MM.1S (cell line): ENCODE data around the gene PRKG2.

Experiments used
- DNase-seq: peaks from one replicate; pipeline ENCODE4 v3.0.0-alpha.2; 2015
- H2AFZ ChIP-seq: fragments of 300-600 bp; sonication (generic); 2 replicates; pipeline ENCODE4 v1.6.0; 2016; ENCODE audit warnings: antibody characterized with exemption, low read length
- H3F3A ChIP-seq: fragments of 300-600 bp; sonication (generic); 2 replicates; pipeline ENCODE4 v1.6.1; 2016; ENCODE audit warnings: mild to moderate bottlenecking, antibody characterized with exemption, low read length, moderate library complexity, mixed read lengths; ENCODE audit not compliant: insufficient read depth
- H3K27ac ChIP-seq: fragments of 300-600 bp; sonication (generic); 2 replicates; pipeline ENCODE4 v1.5.1; 2016; ENCODE audit warnings: mild to moderate bottlenecking, low read length
- H3K27me3 ChIP-seq: fragments of 300-600 bp; sonication (generic); replicated peaks from 2 replicates; pipeline ENCODE4 v1.6.0; 2016; ENCODE audit warnings: low read length; ENCODE audit not compliant: insufficient read depth
- H3K36me3 ChIP-seq: fragments of 300-600 bp; sonication (generic); replicated peaks from 2 replicates; pipeline ENCODE4 v1.6.1; 2016; ENCODE audit warnings: mild to moderate bottlenecking, low read length, mixed read lengths; ENCODE audit not compliant: insufficient read depth
- H3K4me1 ChIP-seq: fragments of 300-600 bp; sonication (generic); 2 replicates; pipeline ENCODE4 v1.6.1; 2016; ENCODE audit warnings: low read length, mixed read lengths
- H3K4me2 ChIP-seq: fragments of 300-600 bp; sonication (generic); 2 replicates; pipeline ENCODE4 v1.6.0; 2016; ENCODE audit warnings: low read depth, low read length
- H3K4me3 ChIP-seq: fragments of 300-600 bp; sonication (generic); 2 replicates; pipeline ENCODE4 v1.5.1; 2016; ENCODE audit warnings: low read length, mixed read lengths
- H3K79me2 ChIP-seq: fragments of 300-600 bp; sonication (generic); 2 replicates; pipeline ENCODE4 v1.6.1; 2016; ENCODE audit warnings: mixed run types, low read length, mixed read lengths
- H3K9ac ChIP-seq: fragments of 300-600 bp; sonication (generic); 2 replicates; pipeline ENCODE4 v1.6.1; 2016; ENCODE audit warnings: low read length, mixed read lengths
- H3K9me2 ChIP-seq: fragments of 300-600 bp; sonication (generic); replicated peaks from 2 replicates; pipeline ENCODE4 v1.6.1; 2016; ENCODE audit warnings: mild to moderate bottlenecking, low read length, mixed read lengths; ENCODE audit not compliant: insufficient read depth
- H3K9me3 ChIP-seq: fragments of 300-600 bp; sonication (generic); replicated peaks from 2 replicates; pipeline ENCODE4 v1.6.1; 2016; ENCODE audit warnings: mild to moderate bottlenecking, low read length, mixed read lengths; ENCODE audit not compliant: insufficient read depth
- H4K20me1 ChIP-seq: fragments of 300-600 bp; sonication (generic); 2 replicates; pipeline ENCODE4 v1.6.1; 2016; ENCODE audit warnings: mild to moderate bottlenecking, low read length, moderate library complexity, mixed read lengths; ENCODE audit not compliant: insufficient read depth
- EZH2 ChIP-seq: fragments of 300-600 bp; sonication (generic); optimal IDR thresholded peaks from 2 replicates; pipeline ENCODE3; 2017; ENCODE audit warnings: low read depth, mild to moderate bottlenecking, antibody characterized with exemption, low read length, mixed read lengths
- EZH2phosphoT487 ChIP-seq: fragments of 300-600 bp; sonication (generic); IDR thresholded peaks from 2 replicates; pipeline ENCODE4 v1.6.1; 2018; ENCODE audit warnings: antibody characterized with exemption, low read length
- TF ChIP-seq, protein P1 (sequence below): fragments of 300-600 bp; sonication (generic); IDR thresholded peaks from 2 replicates; pipeline ENCODE4 v1.5.1; 2016; ENCODE audit warnings: antibody characterized with exemption, low read length, mixed read lengths

Gene PRKG2

DNA sequence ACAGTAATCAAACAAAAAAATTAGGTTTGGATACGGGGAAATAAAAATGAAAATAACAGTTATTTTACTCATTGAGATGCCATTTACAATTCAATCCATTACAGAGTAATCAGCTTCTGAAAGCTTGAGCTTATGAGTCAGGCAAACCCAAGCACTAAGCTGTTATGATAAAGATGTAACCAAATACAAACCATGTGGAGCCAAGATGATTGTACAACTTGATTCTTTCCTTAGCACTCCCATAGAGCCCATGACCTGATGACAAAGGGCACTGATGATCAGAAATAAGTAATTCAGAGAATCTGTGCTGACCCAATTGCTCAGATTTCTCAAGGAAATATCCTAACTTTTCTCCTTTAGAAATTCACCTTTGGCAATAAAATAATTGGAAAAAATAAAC, 40.5 kb upstream of the PRKG2 start:
- no peak overlapping the region for H3K27ac ChIP-seq
- DNase-seq: no peak
- no peak for TF ChIP-seq EZH2
- TF ChIP-seq EZH2phosphoT487: no peak
- TF ChIP-seq, protein P1, sequence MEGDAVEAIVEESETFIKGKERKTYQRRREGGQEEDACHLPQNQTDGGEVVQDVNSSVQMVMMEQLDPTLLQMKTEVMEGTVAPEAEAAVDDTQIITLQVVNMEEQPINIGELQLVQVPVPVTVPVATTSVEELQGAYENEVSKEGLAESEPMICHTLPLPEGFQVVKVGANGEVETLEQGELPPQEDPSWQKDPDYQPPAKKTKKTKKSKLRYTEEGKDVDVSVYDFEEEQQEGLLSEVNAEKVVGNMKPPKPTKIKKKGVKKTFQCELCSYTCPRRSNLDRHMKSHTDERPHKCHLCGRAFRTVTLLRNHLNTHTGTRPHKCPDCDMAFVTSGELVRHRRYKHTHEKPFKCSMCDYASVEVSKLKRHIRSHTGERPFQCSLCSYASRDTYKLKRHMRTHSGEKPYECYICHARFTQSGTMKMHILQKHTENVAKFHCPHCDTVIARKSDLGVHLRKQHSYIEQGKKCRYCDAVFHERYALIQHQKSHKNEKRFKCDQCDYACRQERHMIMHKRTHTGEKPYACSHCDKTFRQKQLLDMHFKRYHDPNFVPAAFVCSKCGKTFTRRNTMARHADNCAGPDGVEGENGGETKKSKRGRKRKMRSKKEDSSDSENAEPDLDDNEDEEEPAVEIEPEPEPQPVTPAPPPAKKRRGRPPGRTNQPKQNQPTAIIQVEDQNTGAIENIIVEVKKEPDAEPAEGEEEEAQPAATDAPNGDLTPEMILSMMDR: no peak

DNA sequence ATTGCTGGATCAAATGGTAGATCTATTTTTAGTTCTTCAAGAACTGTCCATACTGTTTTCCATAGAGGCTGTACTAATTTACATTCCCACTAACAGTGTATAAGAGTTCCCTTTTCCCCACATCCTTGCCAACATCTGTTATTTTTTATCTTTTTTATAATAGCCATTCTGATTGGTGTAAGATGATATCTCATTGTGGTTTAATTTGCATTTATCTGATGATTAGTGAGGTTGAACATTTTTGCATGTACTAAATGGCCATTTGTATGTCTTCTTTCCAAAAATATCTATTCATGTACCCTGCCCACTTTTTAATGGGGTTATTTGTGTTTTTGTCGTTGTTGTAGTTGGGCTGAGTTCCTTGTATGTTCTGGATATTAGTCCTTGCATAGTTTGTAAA, 35.4 kb upstream of the PRKG2 start:
- Histone ChIP-seq H3K4me1 (no peaks in the 10 kb centered on the region), H3K79me2 (no peaks in the 10 kb centered on the region), H4K20me1 (no peaks in the 10 kb centered on the region), H3K9me2 (no peaks in the 10 kb centered on the region), H3K4me2 (no peak overlapping the region), H3K9me3 (no peaks in the 10 kb centered on the region), H3K9ac (no peak overlapping the region), H3K27me3 (no peaks in the 10 kb centered on the region), H3K27ac (no peak overlapping the region), H3F3A (no peaks in the 10 kb centered on the region), H2AFZ (no peak overlapping the region), H3K4me3 (no peak overlapping the region), H3K36me3 (no peaks in the 10 kb centered on the region)
- no peak for DNase-seq
- TF ChIP-seq EZH2phosphoT487: no peak
- TF ChIP-seq, protein P1: no peak
- no peak for TF ChIP-seq EZH2

More for the DNA sequence above, 40.5 kb upstream of the PRKG2 start:
- H2AFZ ChIP-seq: no peak overlapping the region
- H3K4me3 ChIP-seq: no peak overlapping the region
- no peak overlapping the region for H3K4me2 ChIP-seq
- no peak overlapping the region for H3K9ac ChIP-seq
- H3K27me3 ChIP-seq: no peaks in the 10 kb centered on the region
- H3F3A ChIP-seq: no peaks in the 10 kb centered on the region
- H3K9me2 ChIP-seq: no peaks in the 10 kb centered on the region
- no peaks in the 10 kb centered on the region for H3K79me2 ChIP-seq
- no peaks in the 10 kb centered on the region for H3K9me3 ChIP-seq
- no peaks in the 10 kb centered on the region for H4K20me1 ChIP-seq
- no peaks in the 10 kb centered on the region for H3K36me3 ChIP-seq
- no peaks in the 10 kb centered on the region for H3K4me1 ChIP-seq

DNA sequence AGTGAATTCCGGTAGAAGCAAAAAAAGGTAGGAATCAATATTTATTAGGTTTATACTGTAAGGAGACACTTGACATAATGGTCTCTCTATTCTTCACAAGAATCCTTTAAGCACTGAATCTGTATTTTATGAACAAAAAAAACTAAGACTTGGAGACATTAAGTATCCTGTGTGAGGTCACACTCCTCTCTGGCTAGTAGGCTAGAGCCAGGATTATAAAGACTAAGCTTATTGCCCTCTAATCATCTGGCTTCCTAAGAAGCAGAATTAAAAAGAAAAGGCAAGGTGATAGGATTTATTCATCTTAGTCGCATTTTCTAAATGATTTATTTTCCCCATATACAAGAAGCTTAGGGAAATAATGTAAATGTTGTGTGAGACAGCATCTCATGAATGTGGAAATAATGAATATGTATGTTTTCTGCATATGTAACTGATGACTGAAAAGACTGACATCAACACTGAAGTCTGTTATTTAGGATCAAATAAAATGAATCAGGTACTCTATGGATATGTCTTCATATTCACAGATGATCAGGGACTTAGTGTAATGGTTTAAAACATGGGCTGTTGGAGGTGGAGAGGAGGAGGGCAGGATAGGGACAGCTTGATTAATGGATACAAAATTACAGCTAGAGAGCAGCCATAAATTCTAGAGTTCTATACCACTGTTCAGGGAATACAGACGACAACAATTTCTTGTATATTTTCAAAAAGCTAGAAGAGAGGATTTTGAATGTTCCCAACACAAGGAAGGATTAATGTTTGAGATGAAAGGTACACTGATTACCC, 30.4 kb upstream of the PRKG2 start:
- Histone ChIP-seq H3K27ac (no peak overlapping the region), H3K9me2 (no peaks in the 10 kb centered on the region), H2AFZ (no peak overlapping the region), H3K4me1 (no peaks in the 10 kb centered on the region), H3K27me3 (no peaks in the 10 kb centered on the region), H4K20me1 (no peaks in the 10 kb centered on the region), H3F3A (no peaks in the 10 kb centered on the region), H3K4me3 (no peak overlapping the region), H3K36me3 (no peaks in the 10 kb centered on the region), H3K9ac (no peak overlapping the region), H3K9me3 (no peaks in the 10 kb centered on the region), H3K4me2 (no peak overlapping the region), H3K79me2 (no peaks in the 10 kb centered on the region)
- DNase-seq: no peak
- TF ChIP-seq EZH2 (no peak), EZH2phosphoT487 (no peak)
- TF ChIP-seq, protein P1: no peak
